ENCODE results near the gene MARCHF3. TPM values are rescaled to one million over a fixed set of nuclear protein-coding genes. Genes with fewer than 3 reads are reported as not detected.
"Not testable (repeated sequence)": the region's sequence is repeated elsewhere in the genome, so short reads cannot be mapped to it uniquely, and the experiment has no call there.

Gene MARCHF3
- total RNA-seq, 1 donor from 2014 or later = 21.9 TPM

DNA sequence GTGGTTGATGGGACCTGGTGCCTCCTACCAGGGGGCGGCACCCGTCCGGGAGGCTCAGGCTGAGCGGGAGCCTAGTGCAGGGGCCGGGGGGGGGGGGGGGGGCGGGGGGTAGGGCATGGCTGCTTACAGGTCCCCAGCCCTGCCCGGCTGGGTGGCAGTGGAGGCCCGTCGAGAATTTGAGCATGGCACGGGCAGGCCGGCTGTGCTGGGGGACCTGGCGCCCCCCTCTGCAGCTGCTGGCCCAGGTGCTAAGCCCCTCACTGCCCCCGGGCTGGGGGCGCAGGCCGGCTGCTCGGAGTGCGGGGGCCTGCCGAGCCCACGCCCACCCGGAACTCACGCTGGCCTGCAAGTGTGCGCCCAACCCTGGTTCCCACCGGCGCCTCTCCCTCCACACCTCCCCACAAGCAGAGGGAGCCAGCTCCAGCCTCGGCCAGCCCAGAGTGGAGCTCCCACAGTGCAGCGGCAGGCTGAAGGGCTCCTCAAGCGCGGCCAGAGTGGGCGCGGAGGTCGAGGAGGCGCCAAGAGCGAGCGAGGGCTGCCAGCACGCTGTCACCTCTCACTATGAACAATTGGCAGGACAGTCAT lies 175.7 kb downstream of the MARCHF3 start:
- intact Hi-C loops (cut with micrococcal nuclease) = no loop called here
- H3K4me3 Mint-ChIP-seq = no peak overlapping the region
- ATAC-seq (ENCODE audit: low read depth) = no peak
- ChIA-PET POLR2A (no interaction called here), CTCF (no interaction called here)
- no peak overlapping the region for H3K27ac Mint-ChIP-seq
- peaks cover 28% of the 10 kb centered on the region for H3K4me1 Mint-ChIP-seq
- no peak for DNase-seq
- H3K9me3 Mint-ChIP-seq = no peaks in the 10 kb centered on the region
- TF ChIP-seq CTCF (IDR thresholded peaks at IDR 0.05) = no peak
- no peaks in the 10 kb centered on the region for H3K27me3 Mint-ChIP-seq
- H3K36me3 Mint-ChIP-seq (ENCODE audit: low read depth) = no peaks in the 10 kb centered on the region

DNA sequence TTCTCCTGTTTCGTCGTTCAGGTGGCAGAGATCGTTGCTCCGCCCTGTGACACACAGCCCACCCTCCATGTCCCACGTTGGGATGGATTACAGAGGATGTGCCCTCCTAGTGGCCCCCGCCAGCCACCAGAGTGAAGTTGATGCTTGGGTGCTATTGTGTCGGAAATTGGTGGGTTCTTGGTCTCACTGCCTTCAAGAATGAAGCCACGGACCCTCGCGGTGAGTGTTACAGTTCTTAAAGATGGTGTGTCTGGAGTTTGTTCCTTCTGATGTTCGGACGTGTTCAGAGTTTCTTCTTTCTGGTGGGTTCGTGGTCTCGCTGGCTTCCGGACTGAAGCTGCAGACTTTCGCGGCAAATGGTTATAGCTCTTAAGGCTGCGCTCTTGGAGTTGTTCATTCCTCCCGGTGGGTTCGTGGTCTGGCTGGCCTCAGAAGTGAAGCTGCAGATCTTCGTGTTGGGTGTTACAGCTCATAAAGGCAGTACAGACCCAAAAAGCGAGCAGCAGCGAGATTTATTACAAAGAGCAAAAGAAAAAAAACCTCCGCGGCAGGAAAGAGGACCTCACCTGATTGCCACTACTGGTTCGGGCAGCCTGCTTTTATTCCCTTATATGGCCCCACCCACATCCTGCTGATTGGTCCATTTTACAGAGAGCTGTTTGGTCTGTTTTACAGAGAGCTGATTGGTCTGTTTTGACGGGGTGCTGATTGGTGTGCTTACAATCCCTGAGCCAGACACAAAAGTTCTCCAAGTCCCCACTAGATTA lies 176.6 kb downstream of the MARCHF3 start:
- H3K4me1 Mint-ChIP-seq = peaks cover 31% of the 10 kb centered on the region
- H3K4me3 Mint-ChIP-seq; H3K27me3 Mint-ChIP-seq; H3K36me3 Mint-ChIP-seq (ENCODE audit: low read depth); H3K27ac Mint-ChIP-seq; ATAC-seq (ENCODE audit: low read depth); intact Hi-C loops (cut with micrococcal nuclease); H3K9me3 Mint-ChIP-seq; CTCF ChIA-PET; DNase-seq: not testable (repeated sequence)
- POLR2A ChIA-PET = interaction anchor here (0.8 to 1.0 kb wide), 2 partner anchors 8 to 15 kb away, joined by 3 read pairs; no protein-coding TSS in a partner anchor

GRCh38 chr5:126852841-126853271 lies 177.5 kb downstream of the MARCHF3 start:
- Mint-ChIP-seq H3K4me1 (peaks cover 38% of the 10 kb centered on the region), H3K36me3 (ENCODE audit: low read depth) (no peaks in the 10 kb centered on the region), H3K9me3 (no peaks in the 10 kb centered on the region), H3K27ac (peak overlapping the region; percentile 88), H3K27me3 (no peaks in the 10 kb centered on the region), H3K4me3 (peak overlapping the region; percentile 38)
- no peak for TF ChIP-seq CTCF (IDR thresholded peaks at IDR 0.05)
- intact Hi-C loops (cut with micrococcal nuclease) = no loop called here
- ATAC-seq (ENCODE audit: low read depth) = no peak
- ChIA-PET CTCF (no interaction called here), POLR2A (interaction anchor here (0.8 kb wide), 1 partner anchor 16 kb away, joined by 3 read pairs; no protein-coding TSS in a partner anchor)
- no peak for DNase-seq

- Mint-ChIP-seq H3K4me3 (peak overlapping the region; percentile 59), H3K4me1 (peaks cover 40% of the 10 kb centered on the region), H3K36me3 (ENCODE audit: low read depth) (no peaks in the 10 kb centered on the region), H3K9me3 (no peaks in the 10 kb centered on the region), H3K27me3 (no peaks in the 10 kb centered on the region), H3K27ac (peak overlapping the region; percentile 88)
- TF ChIP-seq CTCF (IDR thresholded peaks at IDR 0.05) = no peak
- ChIA-PET CTCF (no interaction called here), POLR2A (no interaction called here)
- DNase-seq (no peak), ATAC-seq (ENCODE audit: low read depth) (peak; percentile 84)
- intact Hi-C loops (cut with micrococcal nuclease) = no loop called here
Measured at GRCh38 chr5:126852091-126852571, 178.2 kb downstream of the MARCHF3 start.

DNA sequence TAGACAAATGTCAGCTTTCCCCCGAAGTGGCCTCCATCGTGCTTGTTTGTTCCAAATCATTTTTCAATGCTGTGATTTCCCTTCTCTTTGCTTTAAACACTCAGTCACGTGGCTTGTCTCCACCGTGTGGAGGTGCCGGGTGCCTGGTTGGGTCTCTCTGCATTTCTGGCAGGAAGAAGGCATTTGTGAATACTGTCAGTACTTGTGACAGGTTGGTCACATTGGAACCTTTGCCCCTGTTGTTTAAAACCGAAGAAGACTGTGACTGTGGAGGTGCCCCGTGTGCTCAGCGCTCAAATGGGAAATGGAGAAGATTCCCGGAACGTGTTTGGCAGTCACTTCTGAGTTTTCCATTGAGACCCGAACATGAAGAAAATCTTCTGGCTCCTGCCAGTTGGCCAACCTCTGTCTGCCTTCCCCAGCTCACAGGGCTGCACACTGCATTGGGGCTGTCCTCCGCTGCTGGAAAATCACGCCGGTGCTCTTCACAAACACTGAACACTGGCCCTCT lies 178.8 kb downstream of the MARCHF3 start:
- DNase-seq = no peak
- no peak for TF ChIP-seq CTCF (IDR thresholded peaks at IDR 0.05)
- no peaks in the 10 kb centered on the region for H3K9me3 Mint-ChIP-seq
- H3K36me3 Mint-ChIP-seq (ENCODE audit: low read depth) = no peaks in the 10 kb centered on the region
- intact Hi-C loops (cut with micrococcal nuclease) = no loop called here
- H3K4me1 Mint-ChIP-seq = peaks cover 46% of the 10 kb centered on the region
- ATAC-seq (ENCODE audit: low read depth) = no peak
- ChIA-PET POLR2A (no interaction called here), CTCF (no interaction called here)
- peak overlapping the region; percentile 88 for H3K27ac Mint-ChIP-seq
- H3K27me3 Mint-ChIP-seq = no peaks in the 10 kb centered on the region
- no peak overlapping the region for H3K4me3 Mint-ChIP-seq
